GM21515 (cell line): ENCODE results near the gene DCTN1.
A peak's percentile ranks its signal among the peaks of the same experiment; 100 is the strongest.
"Not testable (repeated sequence)": the region's sequence is repeated elsewhere in the genome, so short reads cannot be mapped to it uniquely, and the experiment has no call there.

ENCODE experiments used
- ATAC-seq: cut with Tn5 transposase; IDR thresholded peaks from one replicate; pipeline ENCODE4 v1.9.1; 2021; ENCODE audit not compliant: unreplicated experiment

The DCTN1 gene

DNA sequence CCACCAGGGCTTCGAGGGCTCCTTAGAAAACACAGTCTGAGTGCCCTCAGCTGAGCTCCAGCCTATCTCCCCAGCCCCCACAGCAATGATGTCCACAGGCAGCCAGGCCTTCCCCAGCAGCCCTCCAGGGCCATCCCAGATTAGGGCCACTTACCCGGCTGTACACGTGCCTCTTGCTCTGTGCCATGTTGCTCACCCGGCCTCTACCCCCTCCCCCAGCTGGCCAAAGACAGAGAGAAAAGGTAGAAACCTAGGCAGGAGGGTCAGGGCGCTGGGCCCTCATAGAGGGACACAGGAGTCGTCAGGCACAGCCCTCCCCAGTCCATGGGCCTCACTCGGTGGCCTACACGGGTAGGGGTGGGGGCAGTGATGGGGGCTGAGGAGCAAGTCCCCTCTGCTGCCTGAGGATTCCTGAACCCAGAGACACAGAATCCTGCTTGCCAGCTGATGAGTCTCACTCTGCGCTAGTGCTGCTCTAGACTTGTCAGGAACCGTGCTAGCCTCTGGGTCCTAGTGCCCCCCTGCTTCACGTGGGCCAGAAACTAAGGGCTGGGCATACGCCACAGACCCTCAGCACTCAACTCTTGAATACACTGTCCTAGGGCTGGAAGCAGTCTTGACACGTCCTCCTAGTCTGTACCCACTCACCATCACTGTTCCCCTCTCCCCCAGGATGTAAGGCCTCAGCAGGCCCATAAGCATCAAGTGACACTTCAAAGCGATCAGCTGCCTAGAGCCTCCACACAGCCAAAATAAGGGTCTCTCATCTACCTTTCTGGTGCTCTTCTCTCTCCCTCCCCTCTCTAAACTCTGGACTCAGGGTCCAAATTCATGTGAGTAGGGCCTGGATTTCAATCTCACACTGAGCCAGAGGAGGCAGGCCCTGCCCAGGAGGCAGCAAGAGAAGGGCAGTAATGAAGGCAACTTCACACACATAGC, at the start of gene DCTN1:
TSS of gene DCTN1 (minus strand) at position 461 of the 939 bp plus-strand sequence. CDS start at position 187, 274 bp downstream.
- ATAC-seq, result no peak

DNA sequence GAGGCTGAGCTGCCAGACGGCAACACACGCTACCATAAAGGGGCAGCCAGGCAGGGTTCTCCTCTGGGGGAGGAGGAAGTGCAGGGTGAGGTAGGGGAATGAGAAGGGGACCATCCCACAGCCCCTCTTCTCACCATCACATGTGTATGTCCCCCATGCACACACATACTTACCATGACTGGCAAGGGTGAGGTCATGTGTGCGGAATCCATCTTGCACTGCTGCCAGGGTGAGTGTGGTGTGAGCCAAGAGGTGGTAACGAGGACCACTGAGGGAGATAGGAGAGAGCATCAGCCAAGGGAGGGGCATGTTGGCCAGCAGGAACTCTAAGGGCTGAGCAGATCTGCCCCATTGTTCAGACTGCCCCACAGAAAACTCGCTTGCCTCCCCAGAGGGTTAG, 48.6 kb upstream of the DCTN1 start:
- ATAC-seq, result no peak

DNA sequence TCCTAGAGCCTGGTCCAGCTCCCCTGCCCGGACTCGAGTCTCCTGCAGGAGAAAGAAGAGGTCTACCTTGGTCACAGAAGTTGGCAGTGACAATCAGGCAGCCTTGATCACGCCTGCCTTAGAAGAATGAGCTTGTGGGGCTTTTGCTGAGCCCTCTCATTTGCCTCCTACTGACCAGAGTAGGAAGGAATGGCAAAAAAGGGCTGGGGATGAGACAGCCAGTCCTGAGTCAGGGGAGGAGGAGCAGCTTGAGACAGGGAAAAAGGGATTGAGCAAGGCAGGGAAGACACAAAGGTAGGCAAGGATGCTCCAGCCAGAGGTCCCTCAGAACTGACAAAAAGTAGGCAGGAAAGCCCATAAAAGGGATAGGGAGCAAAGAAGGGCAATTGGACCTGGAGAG, 47.4 kb upstream of the DCTN1 start:
- no peak for ATAC-seq

DNA sequence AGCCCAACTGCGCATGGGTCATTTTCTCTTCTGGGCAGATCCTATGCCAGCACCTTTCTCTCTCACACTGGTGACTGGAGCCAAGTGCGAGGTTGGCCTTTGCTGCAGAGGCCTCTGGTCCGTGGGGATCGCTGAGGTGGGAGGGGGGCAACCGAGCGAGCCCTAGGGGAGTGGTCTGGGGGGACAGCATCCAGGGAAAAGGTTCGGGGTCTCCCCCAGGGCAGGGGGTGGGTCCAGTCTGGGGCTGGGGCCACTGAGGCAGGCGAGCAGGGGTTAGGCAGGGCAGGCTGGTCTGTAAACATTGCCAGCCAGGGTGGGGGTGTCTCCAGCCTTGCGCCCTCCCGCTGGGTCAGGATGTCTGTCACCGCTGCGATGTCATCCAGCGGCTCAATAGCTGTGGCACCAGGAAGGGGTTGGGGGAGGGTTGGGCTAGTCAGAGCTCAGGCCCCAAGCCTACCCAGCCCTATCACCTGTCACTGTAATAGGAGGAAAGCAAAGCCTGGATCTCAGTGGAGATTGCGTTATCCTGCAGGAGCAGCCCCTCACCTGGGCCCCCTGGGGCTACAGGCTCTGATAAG, 46.2 kb upstream of the DCTN1 start:
- ATAC-seq, result no peak

DNA sequence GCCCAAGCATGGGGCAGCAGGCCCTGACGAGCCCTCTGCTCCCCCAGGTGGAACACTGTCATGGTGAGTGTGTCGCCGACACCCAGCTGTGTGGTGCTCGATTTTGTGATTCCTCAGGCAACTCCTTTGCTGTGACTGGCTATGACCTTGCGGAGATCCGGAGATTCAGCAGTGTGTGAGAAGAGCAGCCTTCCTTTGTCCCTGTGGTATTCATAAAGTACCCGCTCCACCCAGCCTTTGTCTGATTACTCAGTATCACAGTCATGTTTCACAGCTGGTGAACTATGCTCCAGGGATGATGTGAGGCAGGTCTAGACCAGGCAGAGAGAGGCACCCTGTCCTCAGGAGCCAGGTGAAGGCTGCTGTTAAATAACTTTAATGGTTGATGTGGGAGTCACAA, 45.4 kb upstream of the DCTN1 start:
- ATAC-seq, result no peak

DNA sequence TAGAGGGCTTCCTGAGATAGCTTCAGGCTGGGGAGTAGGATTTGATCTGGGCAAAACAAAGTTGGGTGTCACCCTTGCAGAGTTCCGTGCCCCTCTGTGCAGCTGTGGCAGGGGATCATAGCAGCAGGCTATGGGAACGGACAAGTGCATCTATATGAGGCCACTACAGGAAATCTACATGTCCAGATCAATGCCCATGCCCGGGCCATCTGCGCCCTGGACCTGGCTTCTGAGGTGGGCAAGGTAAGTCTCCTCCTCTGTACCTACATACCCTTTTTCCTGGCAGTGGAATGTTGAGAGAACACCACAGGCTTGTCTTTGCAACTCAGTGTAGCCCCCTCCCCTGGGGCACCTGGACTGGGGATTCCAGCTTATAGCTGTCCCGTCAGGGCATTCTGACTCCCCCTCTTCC, 44.9 kb upstream of the DCTN1 start:
- no peak for ATAC-seq

DNA sequence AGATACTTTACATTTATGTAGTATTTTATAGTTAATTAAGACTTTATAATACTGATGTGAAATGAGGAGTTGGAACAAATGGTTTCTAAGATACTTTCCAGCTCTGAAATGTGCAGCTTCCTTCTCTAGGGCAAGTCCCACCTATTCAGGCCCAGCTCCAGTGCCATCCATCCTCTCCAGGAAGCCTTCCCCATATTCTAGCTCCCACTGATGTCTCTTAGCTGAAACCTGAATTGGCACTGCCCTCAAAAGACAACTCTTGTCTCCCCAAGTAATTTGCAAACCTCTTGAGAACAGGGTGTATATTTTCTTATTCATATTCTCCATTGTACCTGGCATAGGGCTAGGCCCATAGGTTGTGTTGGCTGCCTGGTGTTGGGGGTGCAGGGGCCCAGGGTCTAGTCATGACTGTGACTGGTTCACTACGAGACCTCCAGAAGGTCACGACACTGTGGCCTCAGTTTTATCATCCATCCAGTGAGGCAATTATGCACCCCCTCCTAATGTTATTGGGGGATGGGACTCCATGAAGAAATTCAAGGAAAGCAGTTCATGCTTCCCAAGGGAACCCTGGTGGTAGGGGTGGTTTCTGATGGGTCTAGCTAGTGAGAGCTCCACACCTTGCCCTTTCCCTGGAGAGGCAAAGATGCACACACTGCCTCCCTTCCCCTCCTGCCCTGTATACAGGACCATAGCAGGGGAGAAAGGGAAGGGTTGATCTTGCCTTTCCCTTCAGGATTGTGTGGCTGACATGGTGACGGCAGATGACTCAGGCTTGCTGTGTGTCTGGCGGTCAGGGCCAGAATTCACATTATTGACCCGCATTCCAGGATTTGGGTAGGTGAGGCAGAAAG, 44.3 kb upstream of the DCTN1 start:
- no peak for ATAC-seq

DNA sequence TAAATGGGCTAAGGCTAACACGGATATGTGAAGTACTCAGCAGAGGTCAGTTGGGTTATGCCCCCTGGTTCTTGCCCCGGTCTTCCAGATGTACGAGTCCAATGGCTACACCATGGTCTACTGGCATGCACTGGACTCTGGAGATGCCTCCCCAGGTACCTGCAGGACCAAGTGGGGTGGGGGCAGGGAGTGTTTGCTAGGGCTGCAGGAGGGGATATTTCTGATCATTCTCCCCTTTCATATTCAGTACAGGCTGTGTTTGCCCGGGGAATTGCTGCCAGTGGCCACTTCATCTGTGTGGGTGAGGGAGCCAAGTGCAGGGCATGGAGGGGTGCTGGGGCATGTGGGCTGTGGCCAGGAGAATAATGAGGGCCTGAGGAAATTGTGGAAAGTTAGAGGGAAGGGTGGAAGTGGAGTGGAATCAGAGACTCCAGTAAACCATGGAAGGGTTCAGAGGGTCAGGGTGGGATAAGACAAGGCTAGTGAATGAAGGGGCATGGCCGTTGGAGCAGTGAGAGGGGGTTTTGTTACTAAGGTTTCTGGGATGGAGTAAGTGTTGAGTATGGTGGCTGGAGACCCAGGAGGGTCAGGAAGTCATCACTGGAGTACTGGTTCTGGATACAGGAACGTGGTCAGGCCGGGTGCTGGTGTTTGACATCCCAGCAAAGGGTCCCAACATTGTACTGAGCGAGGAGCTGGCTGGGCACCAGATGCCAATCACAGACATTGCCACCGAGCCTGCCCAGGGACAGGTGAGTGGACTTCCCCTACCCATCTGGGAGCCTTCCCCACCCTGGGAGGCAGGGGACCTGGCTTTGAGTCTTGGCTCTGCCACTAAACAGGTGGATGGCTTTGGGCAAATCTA, 43.4 kb upstream of the DCTN1 start:
- no peak for ATAC-seq

DNA sequence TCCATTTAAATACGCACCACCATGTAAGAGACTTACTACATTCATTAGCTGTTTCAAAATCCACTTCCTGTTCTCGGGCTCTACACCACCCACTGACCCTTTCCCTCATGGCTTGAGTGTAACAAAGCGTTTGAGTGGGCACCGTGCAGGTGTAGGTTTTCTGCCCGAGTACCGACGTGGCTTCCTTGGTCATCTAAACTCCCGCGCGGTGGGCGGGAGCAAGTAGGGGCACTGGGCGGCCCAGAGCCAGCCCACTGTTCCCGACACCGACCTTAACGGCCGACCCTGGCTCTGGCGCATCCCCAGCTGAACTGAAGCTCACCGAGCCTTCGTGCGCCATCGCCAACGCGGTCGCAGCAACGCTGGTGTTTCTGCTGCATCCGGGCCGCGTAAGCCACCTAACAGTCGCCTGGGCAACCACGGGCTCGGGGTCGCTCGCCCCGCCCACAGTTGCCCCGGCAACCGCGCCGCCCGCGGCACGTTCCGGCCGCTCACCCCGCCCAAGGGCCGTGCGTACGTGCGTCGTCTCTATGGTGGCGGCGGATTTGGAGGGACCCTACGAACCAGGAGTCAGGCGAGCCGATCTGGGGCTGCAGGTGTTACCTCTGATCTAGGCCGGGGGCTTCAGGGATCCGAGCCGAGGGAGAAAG, 41.2 kb upstream of the DCTN1 start, which contains the start of the genes C2orf81 and WDR54:
TSS of gene C2orf81 (minus strand) at position 399 of the 650 bp plus-strand sequence. CDS start at position 340, 59 bp downstream.
TSS of gene WDR54 (plus strand) at position 510 of the 650 bp plus-strand sequence. CDS start 424 bp downstream, outside the sequence.
- peak; percentile 92 for ATAC-seq

DNA sequence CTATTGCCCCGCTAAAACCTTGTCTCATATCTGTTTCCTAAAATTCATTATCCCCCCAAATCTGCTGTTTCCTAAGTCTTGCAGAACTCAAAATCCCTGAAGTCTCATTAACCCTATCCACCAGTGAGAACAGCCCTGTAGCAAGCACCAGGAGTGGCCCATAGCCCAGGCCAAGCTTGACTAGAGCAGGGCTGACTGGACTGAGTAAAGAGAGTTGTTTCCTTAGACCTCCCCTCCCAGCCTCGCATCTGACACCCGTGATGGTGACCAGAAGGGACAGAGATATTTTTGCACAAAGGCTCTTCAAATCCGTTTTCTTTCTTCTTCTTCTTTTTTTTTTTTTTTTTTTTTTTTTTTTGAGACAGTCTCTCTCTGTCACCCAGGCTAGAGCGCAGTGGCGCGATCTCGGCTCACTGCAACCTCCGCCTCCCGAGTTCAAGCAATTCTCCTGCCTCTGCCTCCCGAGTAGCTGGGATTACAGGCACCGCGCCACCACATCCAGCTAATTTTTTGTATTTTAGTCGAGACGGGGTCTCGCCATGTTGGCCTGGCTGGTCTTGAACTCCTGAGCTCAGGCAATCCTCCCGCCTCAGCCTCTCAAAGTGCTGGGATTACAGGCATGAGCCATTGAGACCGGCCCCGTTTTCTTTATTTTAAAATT, 40.5 kb upstream of the DCTN1 start:
- ATAC-seq, result not testable (repeated sequence)

DNA sequence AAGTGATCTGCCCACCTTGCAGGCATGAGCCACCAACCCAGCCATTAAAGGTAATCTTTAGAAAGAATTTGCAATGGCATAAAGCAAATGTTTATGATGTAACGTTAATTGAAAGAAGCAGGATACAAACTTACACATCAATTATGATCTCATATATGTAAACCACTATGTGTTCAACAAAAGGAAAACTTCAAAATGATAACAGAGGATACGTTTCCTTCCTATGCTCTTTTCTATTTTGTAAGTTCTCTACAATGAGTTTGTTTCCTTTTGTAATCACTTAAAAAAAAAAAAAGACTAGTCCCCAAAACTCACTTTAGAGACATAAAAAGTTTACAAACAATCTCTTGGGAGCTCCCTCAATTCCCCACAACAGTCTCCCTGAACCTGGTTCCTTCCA, 39.9 kb upstream of the DCTN1 start:
- ATAC-seq, result no peak

DNA sequence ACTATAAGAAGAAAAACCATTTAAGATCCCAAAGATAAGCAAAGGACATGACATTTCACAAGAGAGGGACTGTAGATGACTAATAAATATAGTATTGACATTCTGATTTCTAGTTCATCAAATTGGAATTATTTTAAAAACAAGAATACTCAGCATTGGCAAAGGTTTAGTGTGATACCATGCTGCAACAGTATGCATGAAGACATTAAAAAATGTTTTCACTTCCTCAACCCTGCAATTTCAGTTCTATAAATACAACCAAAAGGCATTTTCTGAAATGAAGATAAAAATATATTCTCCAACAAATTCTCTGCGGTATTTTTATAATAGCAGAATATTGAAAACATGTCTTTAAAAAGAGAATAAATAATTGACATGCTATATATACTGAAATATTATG, 39.2 kb upstream of the DCTN1 start:
- no peak for ATAC-seq

DNA sequence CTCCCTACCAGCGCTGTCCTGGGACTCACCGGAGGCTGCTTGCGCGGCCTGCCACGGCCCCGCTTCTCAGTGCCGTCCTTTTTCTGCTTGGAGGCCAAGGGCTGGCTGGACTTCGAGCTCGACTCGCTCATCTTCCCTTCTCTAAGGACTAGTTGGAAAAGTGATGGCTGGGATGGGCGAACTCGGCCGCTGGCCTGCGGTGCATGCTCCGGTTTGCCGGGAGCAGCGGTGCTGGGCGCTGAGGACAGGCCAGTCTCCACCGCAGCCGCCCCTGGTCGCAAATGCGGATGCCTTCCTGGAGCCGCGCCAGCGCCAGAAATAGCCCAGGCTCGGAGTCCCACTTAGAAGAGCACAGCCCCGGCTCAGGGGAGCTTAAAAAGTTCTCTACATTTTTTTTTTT, 38.2 kb upstream of the DCTN1 start:
- ATAC-seq, result no peak

DNA sequence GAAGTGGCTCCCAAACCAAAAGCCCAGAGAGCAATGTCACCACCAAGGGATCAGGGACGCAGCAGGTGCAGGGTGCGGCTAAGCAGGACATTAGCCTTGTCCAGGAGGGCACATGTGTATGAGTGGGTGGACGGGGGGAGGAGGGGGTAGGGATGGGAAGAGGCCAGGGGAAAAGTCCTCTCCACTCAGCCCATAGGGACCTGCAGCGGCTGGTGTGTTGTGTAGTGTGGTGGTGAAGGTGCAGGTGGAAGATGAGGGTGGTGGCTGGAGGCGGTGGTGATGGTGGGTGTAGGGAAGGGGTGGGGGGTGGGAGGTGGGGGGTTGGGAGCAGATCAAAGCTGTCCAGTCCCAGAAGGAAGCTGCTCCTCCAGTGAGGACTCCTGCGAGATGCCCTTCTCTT, 37.7 kb upstream of the DCTN1 start:
- ATAC-seq, result no peak

DNA sequence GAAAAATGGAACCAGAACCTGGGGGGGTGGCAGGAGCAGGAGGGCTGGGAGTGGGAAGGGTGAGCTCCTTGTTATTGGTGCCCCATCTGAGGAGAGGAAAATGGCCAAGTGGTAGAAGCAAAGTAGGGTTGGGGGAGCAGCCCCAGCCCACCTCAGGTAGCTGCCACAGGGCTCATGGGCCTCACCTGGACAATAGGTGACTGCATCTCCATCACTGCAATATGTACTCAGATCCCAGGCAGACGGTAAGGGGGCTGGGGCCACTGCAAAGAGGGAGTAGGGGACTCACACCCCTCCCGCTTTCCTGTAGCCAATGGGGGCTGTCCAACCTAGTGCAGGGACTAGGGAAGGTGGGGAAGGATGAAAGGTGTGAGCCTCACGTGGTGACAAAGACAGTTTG, 37.1 kb upstream of the DCTN1 start:
- no peak for ATAC-seq

DNA sequence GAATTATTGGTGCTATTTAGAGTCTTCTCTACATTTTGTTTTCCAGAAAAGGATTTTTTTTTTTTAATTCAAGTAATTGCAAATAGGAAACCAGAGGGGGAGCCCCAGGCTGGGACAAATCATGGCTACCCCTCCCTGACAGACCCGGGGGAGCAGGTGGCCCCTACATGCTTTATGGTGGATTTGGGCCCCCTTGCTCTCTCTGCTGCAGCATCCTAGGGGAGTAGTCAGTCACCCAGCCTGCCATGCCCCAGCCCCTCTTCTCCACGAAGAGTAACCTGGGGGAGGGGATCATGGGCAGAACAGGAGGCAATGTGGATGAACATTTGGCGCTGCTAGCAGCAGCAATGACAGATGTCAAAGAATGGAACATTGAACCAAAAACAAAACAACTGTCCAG, 36.7 kb upstream of the DCTN1 start:
- no peak for ATAC-seq

DNA sequence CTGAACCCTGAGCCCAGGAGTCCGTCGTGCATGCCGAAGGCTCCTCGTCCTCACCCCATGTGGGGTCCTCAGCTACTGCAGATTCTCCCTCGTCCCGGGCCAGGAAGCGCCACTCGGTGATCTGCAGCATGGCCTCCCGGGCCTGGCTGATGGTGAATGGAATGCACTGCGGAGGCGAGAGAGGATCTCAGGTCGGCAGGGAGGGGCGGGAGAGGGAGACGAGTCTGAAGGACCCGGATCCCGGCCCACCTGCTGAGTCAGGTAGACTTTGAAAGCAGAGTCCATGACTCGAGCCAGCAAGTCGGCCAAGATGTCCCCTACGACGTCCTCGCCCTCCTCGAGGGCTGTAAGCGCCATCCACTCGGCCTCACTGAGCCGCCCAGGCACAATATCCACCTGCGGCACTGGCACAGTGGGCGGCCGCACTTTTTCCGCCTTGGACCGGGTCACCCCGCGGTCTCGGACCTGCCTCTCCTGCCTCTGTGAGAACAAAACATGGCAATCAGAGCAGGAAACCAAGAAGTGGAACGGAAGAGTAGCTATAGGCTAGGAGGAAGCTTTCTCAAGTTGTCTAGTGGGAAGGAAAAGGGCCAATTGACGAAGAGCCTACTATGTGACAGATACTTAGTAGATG, 35.8 kb upstream of the DCTN1 start:
- no peak for ATAC-seq

DNA sequence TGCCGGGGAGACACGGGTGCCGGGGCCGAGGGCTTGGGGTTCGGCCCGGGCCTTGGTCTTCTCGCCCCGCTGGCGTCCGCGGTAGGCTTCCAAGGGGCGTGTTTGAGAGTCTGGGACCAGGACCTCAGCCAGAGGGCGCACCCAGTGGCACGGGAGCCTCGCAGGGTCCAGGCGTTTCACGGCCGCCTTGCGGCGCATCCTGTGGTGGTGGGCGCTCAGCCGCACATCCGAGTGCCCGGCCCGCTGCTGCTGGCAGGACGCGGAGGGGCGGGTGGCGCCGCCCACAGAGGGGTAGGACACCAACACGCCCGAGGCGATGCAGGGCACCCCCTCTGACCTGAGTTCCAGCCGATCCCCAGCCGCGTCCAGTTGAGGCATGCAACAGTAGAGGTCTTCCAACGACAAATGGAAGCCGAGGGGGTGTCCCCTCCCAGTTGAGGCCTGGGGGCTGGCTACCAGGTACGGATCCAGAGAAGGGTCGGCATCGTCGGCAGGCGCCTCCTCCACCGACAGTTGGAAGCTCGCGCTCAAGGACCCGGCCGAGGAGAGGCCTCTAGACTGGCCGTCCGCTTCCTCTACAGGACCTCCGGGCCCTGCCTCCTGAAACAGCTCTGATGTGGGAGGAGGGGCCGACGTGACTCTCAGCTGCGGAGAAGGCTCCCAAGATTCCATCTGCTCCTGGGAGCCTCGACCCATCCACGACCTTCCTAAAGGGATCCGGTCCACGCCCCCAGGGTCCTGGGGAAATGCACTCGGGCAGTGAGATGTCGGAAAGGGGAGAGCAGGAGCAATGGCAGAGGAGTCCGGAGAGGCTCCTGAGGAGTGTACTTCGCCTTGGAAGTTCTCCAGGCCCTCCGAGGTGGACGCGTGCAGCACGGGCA, 35.0 kb upstream of the DCTN1 start:
- ATAC-seq, result no peak
